IPS-18a (cell line): Measurements from ENCODE around the gene SNX11.

Experiments
- H3K27ac ChIP-seq: one replicate; pipeline ENCODE4 v1.5.1; 2013; ENCODE audit warnings: low read length
- H3K27me3 ChIP-seq: one replicate; pipeline ENCODE4 v1.6.1; 2013; ENCODE audit warnings: mild to moderate bottlenecking, low read length; ENCODE audit not compliant: control insufficient read depth, insufficient read depth
- H3K36me3 ChIP-seq: one replicate; pipeline ENCODE4 v1.6.1; 2013; ENCODE audit warnings: low read depth, low read length; ENCODE audit not compliant: control insufficient read depth
- H3K4me1 ChIP-seq: one replicate; pipeline ENCODE4 v1.6.1; 2013; ENCODE audit warnings: low read depth, low read length; ENCODE audit not compliant: control insufficient read depth
- H3K4me3 ChIP-seq: one replicate; pipeline ENCODE4 v1.5.1; 2013; ENCODE audit warnings: low read length
- H3K9ac ChIP-seq: one replicate; pipeline ENCODE4 v1.6.1; 2013; ENCODE audit warnings: mild to moderate bottlenecking, low read length, moderate library complexity
- H3K9me3 ChIP-seq: one replicate; pipeline ENCODE4 v1.6.1; 2013; ENCODE audit warnings: low read depth, low read length; ENCODE audit not compliant: control insufficient read depth

SNX11 gene

GRCh38 chr17:48100591-48101011 lies 7.0 kb upstream of the SNX11 start:
- Histone ChIP-seq H3K9ac (peak overlapping the region; percentile 90), H3K27me3 (no peaks in the 10 kb centered on the region), H3K4me3 (peak overlapping the region; percentile 80), H3K36me3 (no peaks in the 10 kb centered on the region), H3K4me1 (no peaks in the 10 kb centered on the region), H3K27ac (peak overlapping the region; percentile 41), H3K9me3 (no peaks in the 10 kb centered on the region)

GRCh38 chr17:48101012-48101720 lies 6.4 kb upstream of the SNX11 start, which contains the start of gene CBX1:
TSS of gene CBX1 (minus strand) at chr17:48101478. CDS start at chr17:48077004, 24,474 bp downstream.
- peak within 1 kb of the TSS; percentile 41 for H3K27ac ChIP-seq
- peak within 1 kb of the TSS; percentile 80 for H3K4me3 ChIP-seq
- H3K9ac ChIP-seq, result peak within 1 kb of the TSS; percentile 90
- no peaks in the 10 kb centered on the region for H3K4me1 ChIP-seq
- no peaks in the 10 kb centered on the region for H3K27me3 ChIP-seq
- no peaks in the 10 kb centered on the region for H3K9me3 ChIP-seq
- H3K36me3 ChIP-seq, result no peaks in the 10 kb centered on the region

GRCh38 chr17:48102043-48102750 lies 5.4 kb upstream of the SNX11 start:
- H3K36me3 ChIP-seq, result no peaks in the 10 kb centered on the region
- no peaks in the 10 kb centered on the region for H3K4me1 ChIP-seq
- H3K9ac ChIP-seq, result no peak overlapping the region
- no peaks in the 10 kb centered on the region for H3K27me3 ChIP-seq
- no peak overlapping the region for H3K4me3 ChIP-seq
- H3K9me3 ChIP-seq, result no peaks in the 10 kb centered on the region
- no peak overlapping the region for H3K27ac ChIP-seq

GRCh38 chr17:48102798-48103715 lies 4.5 kb upstream of the SNX11 start:
- no peaks in the 10 kb centered on the region for H3K36me3 ChIP-seq
- H3K27me3 ChIP-seq, result no peaks in the 10 kb centered on the region
- no peaks in the 10 kb centered on the region for H3K4me1 ChIP-seq
- no peaks in the 10 kb centered on the region for H3K9me3 ChIP-seq
- no peak overlapping the region for H3K4me3 ChIP-seq
- H3K9ac ChIP-seq, result no peak overlapping the region
- H3K27ac ChIP-seq, result no peak overlapping the region

- H3K9me3 ChIP-seq, result no peaks in the 10 kb centered on the region
- no peaks in the 10 kb centered on the region for H3K36me3 ChIP-seq
- H3K27ac ChIP-seq, result no peak overlapping the region
- no peak overlapping the region for H3K9ac ChIP-seq
- no peaks in the 10 kb centered on the region for H3K4me1 ChIP-seq
- no peak overlapping the region for H3K4me3 ChIP-seq
- H3K27me3 ChIP-seq, result no peaks in the 10 kb centered on the region
Measured at GRCh38 chr17:48104440-48104839, 3.1 kb upstream of the SNX11 start.

- Histone ChIP-seq H3K4me1 (no peaks in the 10 kb centered on the region), H3K4me3 (peak overlapping the region; percentile 93), H3K27me3 (no peaks in the 10 kb centered on the region), H3K36me3 (no peaks in the 10 kb centered on the region), H3K9me3 (no peaks in the 10 kb centered on the region), H3K9ac (peak overlapping the region; percentile 89), H3K27ac (no peak overlapping the region)
Measured at GRCh38 chr17:48106802-48107136, 797 bp upstream of the SNX11 start.

GRCh38 chr17:48110761-48111160 lies 3.2 kb downstream of the SNX11 start:
- H3K9ac ChIP-seq, result no peak overlapping the region
- H3K36me3 ChIP-seq, result peaks cover 6% of the 10 kb centered on the region
- no peaks in the 10 kb centered on the region for H3K27me3 ChIP-seq
- H3K4me1 ChIP-seq, result no peaks in the 10 kb centered on the region
- no peak overlapping the region for H3K4me3 ChIP-seq
- H3K27ac ChIP-seq, result no peak overlapping the region
- H3K9me3 ChIP-seq, result no peaks in the 10 kb centered on the region

- Histone ChIP-seq H3K9ac (no peak overlapping the region), H3K27ac (no peak overlapping the region)
Measured at GRCh38 chr17:48111937-48112241, 4.3 kb downstream of the SNX11 start.

GRCh38 chr17:48113201-48113676 lies 5.7 kb downstream of the SNX11 start:
- Histone ChIP-seq H3K4me1 (no peaks in the 10 kb centered on the region), H3K27ac (no peak overlapping the region), H3K27me3 (no peaks in the 10 kb centered on the region), H3K9me3 (no peaks in the 10 kb centered on the region), H3K4me3 (no peak overlapping the region), H3K36me3 (peaks cover 13% of the 10 kb centered on the region), H3K9ac (no peak overlapping the region)

More at GRCh38 chr17:48111937-48112241, 4.3 kb downstream of the SNX11 start:
- Histone ChIP-seq H3K36me3 (peaks cover 6% of the 10 kb centered on the region), H3K9me3 (no peaks in the 10 kb centered on the region), H3K4me3 (no peak overlapping the region), H3K4me1 (no peaks in the 10 kb centered on the region), H3K27me3 (no peaks in the 10 kb centered on the region)

GRCh38 chr17:48121923-48122664 lies 14.5 kb downstream of the SNX11 start:
- no peak overlapping the region for H3K4me3 ChIP-seq
- no peak overlapping the region for H3K27ac ChIP-seq
- H3K36me3 ChIP-seq, result peaks cover 33% of the 10 kb centered on the region
- H3K4me1 ChIP-seq, result no peaks in the 10 kb centered on the region
- no peaks in the 10 kb centered on the region for H3K9me3 ChIP-seq
- no peak overlapping the region for H3K9ac ChIP-seq
- H3K27me3 ChIP-seq, result no peaks in the 10 kb centered on the region

- H3K9ac ChIP-seq, result no peak overlapping the region
- H3K27me3 ChIP-seq, result no peaks in the 10 kb centered on the region
- H3K4me1 ChIP-seq, result no peaks in the 10 kb centered on the region
- H3K4me3 ChIP-seq, result no peak overlapping the region
- no peak overlapping the region for H3K27ac ChIP-seq
- no peaks in the 10 kb centered on the region for H3K9me3 ChIP-seq
- H3K36me3 ChIP-seq, result peaks cover 32% of the 10 kb centered on the region
Measured at GRCh38 chr17:48122665-48123045, 15.1 kb downstream of the SNX11 start.
